PC-3 (cell line): ENCODE measurements around the gene SYDE2. TPM values are rescaled to one million over a fixed set of nuclear protein-coding genes. Genes with fewer than 3 reads are reported as not detected.
A peak's percentile ranks its signal among the peaks of the same experiment; 100 is the strongest.
"Not testable (repeated sequence)": the region's sequence is repeated elsewhere in the genome, so short reads cannot be mapped to it uniquely, and the experiment has no call there.

Source experiments
- ATAC-seq: fragments of 200-7000 bp; cut with Tn5 transposase; 2 replicates; pipeline ENCODE4 v1.9.1; 2020; ENCODE audit warnings: mild to moderate bottlenecking, moderate library complexity
- BruUV-seq: library from RNA; stranded (reverse); fragments of 400-500 nt; replicated peaks from 2 replicates; lab custom pipeline; 2021; lab: Mats Ljungman, UMichigan
- CTCF ChIA-PET: fragments of 300-600 bp; sonication (Branson Sonifier 250); formaldehyde crosslinking; loops from one replicate; lab custom pipeline; 2022; ENCODE audit warnings: antibody characterized with exemption; lab: Charles Lee
- POLR2A ChIA-PET: fragments of 300-600 bp; sonication (Branson Sonifier 250); formaldehyde crosslinking; loops from one replicate; lab custom pipeline; 2022; ENCODE audit warnings: antibody characterized with exemption; ENCODE audit not compliant: unreplicated experiment; lab: Charles Lee
- DNase-seq: peaks from one replicate; pipeline ENCODE4 v3.0.0-alpha.2; 2015
- H2AFZ ChIP-seq: fragments of 300-600 bp; sonication (generic); 2 replicates; pipeline ENCODE4 v1.6.0; 2016; ENCODE audit warnings: antibody characterized with exemption, low read length
- H3F3A ChIP-seq: fragments of 300-600 bp; sonication (generic); one replicate; pipeline ENCODE4 v1.6.0; 2017; ENCODE audit warnings: antibody characterized with exemption, low read length, control low read depth, mild to moderate bottlenecking; ENCODE audit not compliant: unreplicated experiment
- H3K27ac ChIP-seq: fragments of 300-600 bp; sonication (generic); 2 replicates; pipeline ENCODE4 v1.5.1; 2016; ENCODE audit warnings: mild to moderate bottlenecking, low read length
- H3K27me3 ChIP-seq: fragments of 300-600 bp; sonication (generic); 2 replicates; pipeline ENCODE4 v1.6.1; 2016; ENCODE audit warnings: low read length, mixed read lengths
- H3K36me3 ChIP-seq: fragments of 300-600 bp; sonication (generic); 2 replicates; pipeline ENCODE4 v1.6.1; 2016; ENCODE audit warnings: low read depth, mixed run types, low read length, mixed read lengths
- H3K4me1 ChIP-seq: fragments of 300-600 bp; sonication (generic); 2 replicates; pipeline ENCODE4 v1.5.1; 2016; ENCODE audit warnings: low read length; ENCODE audit not compliant: insufficient read depth
- H3K4me2 ChIP-seq: fragments of 300-600 bp; sonication (generic); 2 replicates; pipeline ENCODE4 v1.6.0; 2016; ENCODE audit warnings: low read length
- H3K4me3 ChIP-seq: fragments of 300-600 bp; sonication (generic); 2 replicates; pipeline ENCODE4 v1.5.1; 2016; ENCODE audit warnings: mild to moderate bottlenecking, low read length, mixed read lengths
- H3K79me2 ChIP-seq: fragments of 300-600 bp; sonication (generic); 2 replicates; pipeline ENCODE4 v1.6.1; 2017; ENCODE audit warnings: low read length, mixed read lengths
- H3K9ac ChIP-seq: fragments of 300-600 bp; sonication (generic); 2 replicates; pipeline ENCODE4 v1.6.0; 2016; ENCODE audit warnings: mild to moderate bottlenecking, low read length
- H3K9me2 ChIP-seq: fragments of 300-600 bp; sonication (generic); replicated peaks from 2 replicates; pipeline ENCODE4 v1.6.1; 2016; ENCODE audit warnings: mixed run types, low read length, mixed read lengths
- H3K9me3 ChIP-seq: fragments of 300-600 bp; sonication (generic); 2 replicates; pipeline ENCODE4 v1.6.1; 2016; ENCODE audit warnings: low read length, mixed read lengths
- H4K20me1 ChIP-seq: fragments of 300-600 bp; sonication (generic); 2 replicates; pipeline ENCODE4 v1.6.1; 2016; ENCODE audit warnings: low read length, mixed read lengths
- EZH2 ChIP-seq: fragments of 300-600 bp; sonication (generic); IDR thresholded peaks from one replicate; pipeline ENCODE4 v1.6.1; 2017; ENCODE audit warnings: antibody characterized with exemption, mild to moderate bottlenecking, low read length; ENCODE audit not compliant: unreplicated experiment
- EZH2phosphoT487 ChIP-seq: fragments of 300-600 bp; sonication (generic); IDR thresholded peaks from 2 replicates; pipeline ENCODE4 v1.6.1; 2018; ENCODE audit warnings: mild to moderate bottlenecking, antibody characterized with exemption, low read length, borderline replicate concordance
- intact Hi-C: fragments of 100-400 bp; cut with micrococcal nuclease; formaldehyde crosslinking; loops from 2 replicates; pipeline ENCODE4 v1.9.0; 2023
- total RNA-seq: library from RNA; depleted of rRNA; stranded (reverse); fragments of >200 nt; gene quantifications from 2 replicates; pipeline ENCODE4 v1.2.3, GENCODE V29; 2014
- TF ChIP-seq, protein P1 (sequence below): fragments of 300-600 bp; sonication (generic); conservative IDR thresholded peaks from 2 replicates; pipeline ENCODE4 v1.5.1; 2017; ENCODE audit warnings: antibody characterized with exemption, low read depth, mild to moderate bottlenecking, low read length

SYDE2 gene
- total RNA-seq, 1 experiment from 2014 or later: 4.4 TPM

DNA sequence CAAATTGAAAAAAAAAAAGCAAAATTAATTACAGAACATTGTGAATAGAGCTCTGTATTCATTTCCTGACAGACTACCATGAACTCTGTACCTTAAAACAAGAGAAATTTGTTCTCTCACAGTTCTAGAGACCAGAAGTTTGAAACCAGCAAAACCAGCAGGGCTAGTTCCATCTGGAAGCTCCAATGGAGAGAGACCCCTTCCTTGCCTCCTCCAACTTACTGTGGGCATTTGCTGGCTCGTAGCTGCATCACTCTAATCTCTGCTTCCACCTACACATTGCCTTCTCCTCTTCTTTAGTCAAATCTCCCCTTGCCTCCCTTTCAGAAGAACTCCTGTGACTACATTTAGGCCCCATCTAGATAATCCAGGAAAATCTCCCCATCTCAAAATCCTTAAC, 56.5 kb downstream of the SYDE2 start:
- no peaks in the 10 kb centered on the region for H3K9me2 ChIP-seq
- ChIA-PET POLR2A (no interaction called here), CTCF (no interaction called here)
- TF ChIP-seq EZH2phosphoT487: no peak
- TF ChIP-seq, protein P1, sequence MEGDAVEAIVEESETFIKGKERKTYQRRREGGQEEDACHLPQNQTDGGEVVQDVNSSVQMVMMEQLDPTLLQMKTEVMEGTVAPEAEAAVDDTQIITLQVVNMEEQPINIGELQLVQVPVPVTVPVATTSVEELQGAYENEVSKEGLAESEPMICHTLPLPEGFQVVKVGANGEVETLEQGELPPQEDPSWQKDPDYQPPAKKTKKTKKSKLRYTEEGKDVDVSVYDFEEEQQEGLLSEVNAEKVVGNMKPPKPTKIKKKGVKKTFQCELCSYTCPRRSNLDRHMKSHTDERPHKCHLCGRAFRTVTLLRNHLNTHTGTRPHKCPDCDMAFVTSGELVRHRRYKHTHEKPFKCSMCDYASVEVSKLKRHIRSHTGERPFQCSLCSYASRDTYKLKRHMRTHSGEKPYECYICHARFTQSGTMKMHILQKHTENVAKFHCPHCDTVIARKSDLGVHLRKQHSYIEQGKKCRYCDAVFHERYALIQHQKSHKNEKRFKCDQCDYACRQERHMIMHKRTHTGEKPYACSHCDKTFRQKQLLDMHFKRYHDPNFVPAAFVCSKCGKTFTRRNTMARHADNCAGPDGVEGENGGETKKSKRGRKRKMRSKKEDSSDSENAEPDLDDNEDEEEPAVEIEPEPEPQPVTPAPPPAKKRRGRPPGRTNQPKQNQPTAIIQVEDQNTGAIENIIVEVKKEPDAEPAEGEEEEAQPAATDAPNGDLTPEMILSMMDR: no peak
- no peak for TF ChIP-seq EZH2
- H3K4me2 ChIP-seq: no peak overlapping the region
- peak; percentile 18 for DNase-seq
- H3K27ac ChIP-seq: no peak overlapping the region
- no peaks in the 10 kb centered on the region for H4K20me1 ChIP-seq
- no peaks in the 10 kb centered on the region for H3K4me1 ChIP-seq
- intact Hi-C loops: no loop called here
- H3F3A ChIP-seq: no peaks in the 10 kb centered on the region
- no peak overlapping the region for H2AFZ ChIP-seq
- BruUV-seq: no TSS peak
- no peaks in the 10 kb centered on the region for H3K36me3 ChIP-seq
- no peak for ATAC-seq
- no peaks in the 10 kb centered on the region for H3K27me3 ChIP-seq
- no peaks in the 10 kb centered on the region for H3K79me2 ChIP-seq
- H3K4me3 ChIP-seq: no peak overlapping the region
- no peaks in the 10 kb centered on the region for H3K9me3 ChIP-seq
- H3K9ac ChIP-seq: no peak overlapping the region

DNA sequence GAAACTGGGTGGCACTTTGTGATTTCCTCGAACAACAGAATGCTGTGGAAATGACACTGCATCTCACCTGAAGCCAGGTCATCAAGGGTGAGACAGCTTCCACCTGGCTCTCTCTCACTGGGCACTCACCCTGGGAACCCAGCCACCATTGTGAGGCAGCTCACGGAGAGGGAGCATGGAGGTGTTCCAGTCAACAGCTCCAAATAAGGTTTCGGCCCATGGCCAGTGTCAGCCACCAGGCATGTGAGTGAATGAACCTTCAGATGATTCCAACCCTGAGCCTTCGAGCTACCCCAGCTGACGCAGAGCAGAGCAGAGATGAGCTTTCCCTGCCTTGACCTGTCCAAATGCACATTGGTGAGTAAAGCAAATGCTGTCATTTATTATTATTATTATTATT, 58.1 kb downstream of the SYDE2 start:
- Histone ChIP-seq H3K9me2 (no peaks in the 10 kb centered on the region), H3F3A (no peaks in the 10 kb centered on the region), H2AFZ (no peak overlapping the region), H3K4me2 (no peak overlapping the region), H3K4me1 (no peaks in the 10 kb centered on the region), H3K79me2 (no peaks in the 10 kb centered on the region), H3K9ac (no peak overlapping the region), H3K27ac (no peak overlapping the region), H3K36me3 (no peaks in the 10 kb centered on the region), H4K20me1 (no peaks in the 10 kb centered on the region), H3K9me3 (no peaks in the 10 kb centered on the region), H3K4me3 (no peak overlapping the region), H3K27me3 (no peaks in the 10 kb centered on the region)
- no TSS peak for BruUV-seq
- POLR2A ChIA-PET: no interaction called here
- CTCF ChIA-PET: no interaction called here
- ATAC-seq: no peak
- no peak for DNase-seq
- intact Hi-C loops: no loop called here
- no peak for TF ChIP-seq EZH2phosphoT487
- TF ChIP-seq, protein P1: no peak
- no peak for TF ChIP-seq EZH2

- H3K79me2 ChIP-seq, H3K27me3 ChIP-seq, ATAC-seq, H3K9me3 ChIP-seq, H3K4me3 ChIP-seq, BruUV-seq, H4K20me1 ChIP-seq, DNase-seq, H3K36me3 ChIP-seq, H3K9ac ChIP-seq, H3K9me2 ChIP-seq, H3K4me2 ChIP-seq, H3F3A ChIP-seq, intact Hi-C loops, POLR2A ChIA-PET, CTCF ChIA-PET, H3K27ac ChIP-seq, H2AFZ ChIP-seq: not testable (repeated sequence)
- H3K4me1 ChIP-seq: peaks cover 11% of the 10 kb centered on the region
Observed at GRCh38 chr1:85138439-85138838, 62.4 kb downstream of the SYDE2 start.
